Endothelial cell of umbilical vein (primary cell): Measurements from ENCODE around the gene MAP4K4. TPM values are rescaled to one million over a fixed set of nuclear protein-coding genes. Genes with fewer than 3 reads are reported as not detected.
A peak's percentile ranks its signal among the peaks of the same experiment; 100 is the strongest.

Source experiments
- BruUV-seq: library from RNA; stranded (reverse); fragments of 400-500 nt; replicated peaks from 2 replicates; lab custom pipeline; 2021; lab: Mats Ljungman, UMichigan
- CTCF ChIA-PET: fragments of 300-600, 350-600 bp; sonication (Branson Sonifier 250); formaldehyde crosslinking; loops from one replicate; lab custom pipeline; 2021; ENCODE audit warnings: antibody characterized with exemption, inconsistent platforms; lab: Charles Lee
- POLR2A ChIA-PET: fragments of 300-600, 350-600 bp; sonication (Branson Sonifier 250); formaldehyde crosslinking; loops from one replicate; lab custom pipeline; 2021; ENCODE audit warnings: antibody characterized with exemption, inconsistent platforms; lab: Charles Lee
- DNase-seq: peaks from one replicate; pipeline ENCODE4 v3.0.0-alpha.2; 2011; ENCODE audit warnings: low read depth, low spot score
- FAIRE-seq: peaks from 2 replicates; lab custom pipeline; 2011; peaks lifted over from hg19 to GRCh38; lab: Jason Lieb, UNC
- H2AFZ ChIP-seq: 2 replicates; pipeline ENCODE4 v1.6.0; 2012; ENCODE audit warnings: low read depth, low read length, control low read depth, inconsistent platforms
- H3K27ac ChIP-seq: 2 replicates; pipeline ENCODE4 v1.5.1; 2011; ENCODE audit warnings: low read depth, mild to moderate bottlenecking, control low read depth, low read length, moderate library complexity; ENCODE audit not compliant: insufficient read depth
- H3K27me3 ChIP-seq, 2 experiments: 2 replicates each; pipeline versions ENCODE4 v1.6.0 to v1.6.1; 2011; ENCODE audit warnings: low read length in 2 of 2, mixed read lengths in 1 of 2; ENCODE audit not compliant: control insufficient read depth in 2 of 2, insufficient read depth in 2 of 2
- H3K36me3 ChIP-seq, 2 experiments: 2 replicates in 1 of 2; 3 replicates in 1 of 2; pipeline ENCODE4 v1.5.1; 2011; ENCODE audit warnings: low read length in 2 of 2, mild to moderate bottlenecking in 1 of 2, moderate library complexity in 1 of 2; ENCODE audit not compliant: control insufficient read depth in 2 of 2, insufficient read depth in 2 of 2; ENCODE audit errors: extremely low read depth in 1 of 2
- H3K4me1 ChIP-seq: 3 replicates; pipeline ENCODE4 v1.5.1; 2011; ENCODE audit warnings: mild to moderate bottlenecking, low read length; ENCODE audit not compliant: control insufficient read depth, insufficient read depth; ENCODE audit errors: extremely low read depth
- H3K4me2 ChIP-seq: 2 replicates; pipeline ENCODE4 v1.6.1; 2011; ENCODE audit warnings: low read length, control low read depth, mixed read lengths; ENCODE audit not compliant: insufficient read depth
- H3K4me3 ChIP-seq, 3 experiments: fragments of 200-600 bp in 1 of 3; sonication (generic), shearing (Covaris generic) in 1 of 3; replicated peaks in 1 of 3; 2 replicates each; pipeline ENCODE4 v1.5.1; 2011 to 2016; ENCODE audit warnings: control low read depth in 3 of 3, low read length in 3 of 3, mild to moderate bottlenecking in 2 of 3, inconsistent platforms in 1 of 3, low read depth in 1 of 3, moderate library complexity in 1 of 3; ENCODE audit not compliant: insufficient read depth in 1 of 3
- H3K79me2 ChIP-seq: 2 replicates; pipeline ENCODE4 v1.6.0; 2012; ENCODE audit warnings: low read length, inconsistent platforms; ENCODE audit not compliant: control insufficient read depth, insufficient read depth
- H3K9ac ChIP-seq: replicated peaks from 2 replicates; pipeline ENCODE3; 2011; ENCODE audit warnings: low read length, control low read depth; ENCODE audit not compliant: insufficient read depth; ENCODE audit errors: extremely low read depth
- H3K9me1 ChIP-seq: replicated peaks from 3 replicates; pipeline ENCODE4 v1.6.0; 2011; ENCODE audit warnings: mild to moderate bottlenecking, low read length; ENCODE audit not compliant: control insufficient read depth, insufficient read depth; ENCODE audit errors: extremely low read depth
- H3K9me3 ChIP-seq: replicated peaks from 2 replicates; pipeline ENCODE4 v1.5.1; 2012; ENCODE audit warnings: low read length, inconsistent platforms; ENCODE audit not compliant: control insufficient read depth, insufficient read depth
- H4K20me1 ChIP-seq: replicated peaks from 2 replicates; pipeline ENCODE3; 2011; ENCODE audit warnings: mild to moderate bottlenecking, low read length; ENCODE audit not compliant: control insufficient read depth, insufficient read depth; ENCODE audit errors: extremely low read depth
- EZH2 ChIP-seq: IDR thresholded peaks from 2 replicates; pipeline ENCODE4 v1.6.1; 2012; ENCODE audit warnings: borderline replicate concordance, low read depth, mild to moderate bottlenecking, moderate library complexity, low read length, inconsistent platforms; ENCODE audit not compliant: severe bottlenecking
- FOS ChIP-seq: IDR thresholded peaks from 2 replicates; pipeline ENCODE4 v1.6.1; 2011; ENCODE audit warnings: mild to moderate bottlenecking, low read length, moderate library complexity, borderline replicate concordance; ENCODE audit not compliant: insufficient read depth
- GATA2 ChIP-seq: IDR thresholded peaks from 2 replicates; pipeline ENCODE4 v1.7.0; 2011; ENCODE audit warnings: low read depth, mild to moderate bottlenecking, moderate library complexity, mixed read lengths, low read length; ENCODE audit not compliant: insufficient read length, insufficient read depth
- JUN ChIP-seq: IDR thresholded peaks from 2 replicates; pipeline ENCODE4 v1.6.1; 2011; ENCODE audit warnings: borderline replicate concordance, low read depth; ENCODE audit not compliant: insufficient read length, insufficient read depth
- MYC ChIP-seq: IDR thresholded peaks from one replicate; pipeline ENCODE4 v1.6.1; 2011; ENCODE audit warnings: mild to moderate bottlenecking, low read depth, low read length
- POLR2A ChIP-seq: IDR thresholded peaks from 2 replicates; pipeline ENCODE4 v1.6.1; 2012; ENCODE audit warnings: low read depth, mild to moderate bottlenecking, control low read depth, low read length
- POLR2AphosphoS5 ChIP-seq: IDR thresholded peaks from 2 replicates; pipeline ENCODE4 v1.6.1; 2012; ENCODE audit warnings: low read depth, mild to moderate bottlenecking, control low read depth, low read length, moderate library complexity; ENCODE audit not compliant: insufficient read depth
- dilution Hi-C: fragments of 300-500 bp; cut with MboI; formaldehyde crosslinking; loops from one replicate; pipeline ENCODE4 v1.15.0; 2019; ENCODE audit warnings: low sequenced_read_pairs; ENCODE audit not compliant: extremely low pct_ligation_motif_present
- intact Hi-C: fragments of 100-400 bp; cut with micrococcal nuclease; formaldehyde crosslinking; loops from one replicate; pipeline ENCODE4 v1.10.0; 2022
- polyA plus RNA-seq, 4 experiments: library from polyadenylated mRNA; depleted of rRNA in 3 of 4; stranded (reverse) in 3 of 4; unstranded in 1 of 4; fragments of >200 nt; gene quantifications; 2 replicates each; pipeline versions ENCODE4 v1.2.1 to v1.2.3, GENCODE V29; 2011 to 2012; ENCODE audit warnings: missing spikeins in 1 of 4
- total RNA-seq: library from RNA; stranded (reverse); gene quantifications from 2 replicates; pipeline ENCODE4 v1.2.3, GENCODE V29; 2021
- TF ChIP-seq, protein P1 (sequence below): IDR thresholded peaks from 2 replicates; pipeline ENCODE4 v1.6.1; 2011; ENCODE audit not compliant: insufficient read depth, insufficient read length
- TF ChIP-seq, protein P2 (sequence below), 2 donors: IDR thresholded peaks; 1 replicate in 1 of 2; 2 replicates in 1 of 2; pipeline ENCODE4 v1.5.1; 2011; ENCODE audit warnings: low read length in 2 of 2, mild to moderate bottlenecking in 2 of 2, moderate library complexity in 2 of 2, control low read depth in 1 of 2, inconsistent platforms in 1 of 2, low read depth in 1 of 2; ENCODE audit not compliant: insufficient read depth in 1 of 2; ENCODE audit errors: extremely low read depth in 1 of 2

Gene MAP4K4
- total and polyA plus RNA-seq, 2 donors (not counting 3 experiments of a cell fraction or from before 2014, with no cell fraction given), result 79.4 to 269 TPM

- Histone ChIP-seq H3K79me2 (no peaks in the 10 kb centered on the region), H3K36me3 (no peaks in the 10 kb centered on the region), H3K27ac (no peak overlapping the region), H3K9me3 (no peaks in the 10 kb centered on the region), H3K4me1 (no peaks in the 10 kb centered on the region), H3K9me1 (no peaks in the 10 kb centered on the region), H3K4me2 (no peak overlapping the region), H3K9ac (no peak overlapping the region), H3K27me3 (no peaks in the 10 kb centered on the region), H4K20me1 (no peaks in the 10 kb centered on the region), H2AFZ (no peak overlapping the region), H3K4me3 (no peak overlapping the region)
- intact Hi-C loops (no loop called here), dilution Hi-C loops (no loop called here)
- ChIA-PET CTCF (no interaction called here), POLR2A (no interaction called here)
- no peak for FAIRE-seq
- peak; percentile 19 for DNase-seq
- TF ChIP-seq, protein P1, sequence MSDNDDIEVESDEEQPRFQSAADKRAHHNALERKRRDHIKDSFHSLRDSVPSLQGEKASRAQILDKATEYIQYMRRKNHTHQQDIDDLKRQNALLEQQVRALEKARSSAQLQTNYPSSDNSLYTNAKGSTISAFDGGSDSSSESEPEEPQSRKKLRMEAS, result no peak
- TF ChIP-seq POLR2A (no peak), EZH2 (no peak), JUN (no peak), POLR2AphosphoS5 (no peak), FOS (no peak), GATA2 (no peak), MYC (no peak)
- TF ChIP-seq, protein P2, sequence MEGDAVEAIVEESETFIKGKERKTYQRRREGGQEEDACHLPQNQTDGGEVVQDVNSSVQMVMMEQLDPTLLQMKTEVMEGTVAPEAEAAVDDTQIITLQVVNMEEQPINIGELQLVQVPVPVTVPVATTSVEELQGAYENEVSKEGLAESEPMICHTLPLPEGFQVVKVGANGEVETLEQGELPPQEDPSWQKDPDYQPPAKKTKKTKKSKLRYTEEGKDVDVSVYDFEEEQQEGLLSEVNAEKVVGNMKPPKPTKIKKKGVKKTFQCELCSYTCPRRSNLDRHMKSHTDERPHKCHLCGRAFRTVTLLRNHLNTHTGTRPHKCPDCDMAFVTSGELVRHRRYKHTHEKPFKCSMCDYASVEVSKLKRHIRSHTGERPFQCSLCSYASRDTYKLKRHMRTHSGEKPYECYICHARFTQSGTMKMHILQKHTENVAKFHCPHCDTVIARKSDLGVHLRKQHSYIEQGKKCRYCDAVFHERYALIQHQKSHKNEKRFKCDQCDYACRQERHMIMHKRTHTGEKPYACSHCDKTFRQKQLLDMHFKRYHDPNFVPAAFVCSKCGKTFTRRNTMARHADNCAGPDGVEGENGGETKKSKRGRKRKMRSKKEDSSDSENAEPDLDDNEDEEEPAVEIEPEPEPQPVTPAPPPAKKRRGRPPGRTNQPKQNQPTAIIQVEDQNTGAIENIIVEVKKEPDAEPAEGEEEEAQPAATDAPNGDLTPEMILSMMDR (IDR thresholded peaks at IDR 0.05; ENCODE audit: extremely low read depth in 1 of 2, insufficient read depth in 1 of 2, low read depth in 1 of 2, low read length in 2 of 2), result no peak
- BruUV-seq, result no TSS peak
Measured at GRCh38 chr2:101658387-101658786, 39.1 kb upstream of the MAP4K4 start.
